COLO829 (cell line): ENCODE measurements around the gene CCDC6.
A peak's percentile ranks its signal among the peaks of the same experiment; 100 is the strongest.
"Not testable (repeated sequence)": the region's sequence is repeated elsewhere in the genome, so short reads cannot be mapped to it uniquely, and the experiment has no call there.

Source experiments
- DNase-seq: peaks from one replicate; pipeline ENCODE4 v3.0.0; 2012; ENCODE audit warnings: low spot score

The CCDC6 gene

DNA sequence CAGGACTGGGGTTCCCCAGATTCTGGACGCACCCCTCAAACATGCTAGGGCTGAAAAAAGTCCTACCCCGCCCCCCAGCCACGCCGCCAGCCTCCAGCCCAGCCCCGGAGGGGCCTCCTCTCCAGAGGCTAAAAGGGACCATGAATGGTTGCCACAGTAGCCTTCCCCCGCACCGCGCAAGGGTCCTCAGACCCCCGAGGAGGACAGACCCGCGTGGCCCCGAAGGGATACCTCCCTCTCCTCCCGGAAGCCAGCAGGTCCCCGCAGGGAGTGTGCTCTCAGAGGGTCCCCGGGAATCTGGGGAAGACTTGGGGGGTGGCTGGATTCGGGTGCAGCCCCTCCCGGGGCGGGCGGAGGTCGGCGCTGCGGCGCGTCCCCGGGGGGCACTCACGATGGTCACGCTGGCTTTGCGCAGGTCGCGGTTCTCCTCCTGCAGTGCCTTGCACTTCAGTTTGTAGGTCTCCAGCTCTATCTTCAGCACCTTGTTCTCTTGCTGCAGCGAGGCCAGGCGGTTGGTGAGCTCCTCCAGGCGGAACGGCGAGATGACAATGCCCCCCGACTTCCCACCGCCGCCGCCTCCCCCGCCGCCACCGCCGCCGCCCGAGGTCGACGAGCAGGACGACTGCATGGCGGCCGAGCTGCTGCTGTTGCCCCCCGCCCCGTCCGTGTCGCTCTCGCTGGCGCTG is 482 bp downstream of the CCDC6 start:
- DNase-seq = no peak

DNA sequence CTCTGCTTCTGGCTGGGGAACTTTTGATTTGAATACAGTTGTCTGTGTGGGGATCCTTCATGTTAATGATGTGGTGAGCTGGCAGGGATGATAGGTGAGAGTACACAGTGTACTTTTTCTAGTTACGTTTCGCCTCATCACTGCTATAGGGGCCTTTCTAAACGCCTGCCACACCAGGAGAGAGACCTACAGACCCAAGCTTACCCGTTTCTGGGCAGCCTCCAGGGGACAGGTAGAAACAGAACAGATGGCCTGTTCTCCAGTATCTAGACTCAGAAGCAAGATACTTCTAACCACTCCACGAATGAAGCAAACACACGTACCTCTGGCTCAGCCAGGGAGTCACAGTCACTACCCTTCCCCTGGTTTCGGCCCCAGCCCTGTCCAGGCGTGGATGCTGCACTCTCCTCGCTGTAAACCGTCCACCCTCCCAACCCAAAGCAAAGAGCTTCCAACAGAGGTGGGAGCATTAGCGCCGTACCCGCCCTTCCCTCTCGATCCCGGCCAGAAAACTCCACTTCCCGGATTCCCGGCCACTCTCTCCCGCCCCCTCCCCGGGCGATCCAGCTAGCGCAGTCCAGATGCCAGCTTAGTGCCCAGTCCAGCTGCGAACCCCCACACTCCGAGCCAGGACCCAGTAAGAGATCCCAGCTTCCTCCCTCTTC is 1.2 kb downstream of the CCDC6 start:
- DNase-seq = peak; percentile 8

DNA sequence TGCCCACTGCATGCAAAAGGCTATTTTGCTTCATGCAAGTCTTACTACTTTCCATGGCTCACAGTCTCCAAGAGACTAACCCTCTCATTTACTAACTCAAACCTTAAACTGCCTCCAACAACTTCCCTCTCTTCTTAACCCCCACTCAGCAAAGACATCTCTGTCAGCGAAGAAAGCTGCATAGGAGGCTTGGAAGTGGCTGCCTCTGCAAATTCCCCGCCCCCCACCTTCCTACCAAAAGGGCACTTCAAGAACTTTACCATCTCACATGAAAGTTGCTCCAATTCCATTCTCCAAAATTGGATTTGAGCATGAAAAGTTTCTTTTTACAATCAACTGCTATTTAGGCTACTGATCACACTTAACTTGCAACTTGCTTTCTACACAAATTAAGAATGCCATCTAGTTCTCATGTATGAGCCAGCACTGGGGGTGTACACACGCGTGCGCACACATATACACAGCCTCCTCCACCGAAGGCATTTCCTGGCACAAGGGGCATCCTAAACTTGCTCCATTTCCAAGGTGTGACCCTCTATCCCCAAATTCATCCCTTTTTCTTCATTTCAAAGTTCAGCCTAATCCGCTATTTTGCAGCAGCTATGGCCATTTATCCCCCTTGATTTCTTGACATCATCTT is 1.8 kb downstream of the CCDC6 start:
- no peak for DNase-seq

DNA sequence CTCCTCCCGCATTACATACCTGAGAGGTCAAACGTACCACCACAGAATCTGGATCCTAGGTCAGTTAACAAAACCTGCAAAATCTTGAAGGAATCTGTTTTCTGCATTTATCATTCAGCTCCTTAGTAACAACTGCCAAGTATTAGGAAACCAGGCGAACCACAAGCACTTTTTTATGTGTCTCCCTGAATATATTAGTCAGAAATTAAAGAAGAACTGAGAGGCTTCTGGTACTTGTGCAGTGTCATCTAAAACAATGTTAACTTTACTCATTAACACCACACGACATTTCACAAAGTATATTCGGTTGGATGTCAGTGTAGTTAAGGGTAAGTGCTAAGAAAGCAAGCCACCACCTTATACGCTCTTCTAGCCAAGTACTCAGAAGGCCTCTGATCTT is 2.5 kb downstream of the CCDC6 start:
- DNase-seq = no peak

DNA sequence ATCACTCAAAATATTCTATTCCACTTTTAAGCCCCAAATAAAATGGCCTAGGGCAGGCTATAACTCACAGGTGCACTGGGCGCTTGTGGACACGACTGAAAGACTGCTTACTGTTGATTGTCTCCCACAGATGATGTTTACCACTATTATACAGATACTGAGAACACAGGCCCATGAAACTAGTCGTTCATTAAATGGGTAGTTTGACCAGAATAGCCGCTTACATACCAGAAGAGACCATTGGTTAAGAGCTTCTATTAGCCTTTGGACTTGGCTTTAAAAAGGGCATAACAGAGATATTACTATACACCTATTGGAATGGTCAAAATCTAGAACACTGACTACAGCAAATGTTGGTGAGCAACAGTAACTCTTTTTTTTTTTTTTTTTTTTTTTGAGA is 4.3 kb downstream of the CCDC6 start:
- DNase-seq = no peak

DNA sequence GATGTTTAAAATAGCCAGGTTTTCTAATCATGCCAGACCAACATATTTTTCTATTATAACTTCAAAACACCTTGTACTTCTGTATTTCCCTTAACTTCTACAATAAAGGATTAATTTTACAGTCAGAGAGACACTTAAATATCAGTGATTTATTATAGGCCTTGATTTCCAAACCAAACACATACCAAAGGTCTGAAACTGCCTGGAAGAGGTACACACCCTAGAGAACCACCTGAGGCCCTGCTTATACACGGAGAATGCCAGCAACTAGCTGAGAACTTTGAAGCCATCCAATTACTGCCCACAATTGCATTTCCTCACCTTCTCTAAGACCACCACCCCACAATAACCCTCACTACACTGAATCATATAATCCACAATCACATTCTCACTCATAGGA is 4.9 kb downstream of the CCDC6 start:
- DNase-seq = no peak

DNA sequence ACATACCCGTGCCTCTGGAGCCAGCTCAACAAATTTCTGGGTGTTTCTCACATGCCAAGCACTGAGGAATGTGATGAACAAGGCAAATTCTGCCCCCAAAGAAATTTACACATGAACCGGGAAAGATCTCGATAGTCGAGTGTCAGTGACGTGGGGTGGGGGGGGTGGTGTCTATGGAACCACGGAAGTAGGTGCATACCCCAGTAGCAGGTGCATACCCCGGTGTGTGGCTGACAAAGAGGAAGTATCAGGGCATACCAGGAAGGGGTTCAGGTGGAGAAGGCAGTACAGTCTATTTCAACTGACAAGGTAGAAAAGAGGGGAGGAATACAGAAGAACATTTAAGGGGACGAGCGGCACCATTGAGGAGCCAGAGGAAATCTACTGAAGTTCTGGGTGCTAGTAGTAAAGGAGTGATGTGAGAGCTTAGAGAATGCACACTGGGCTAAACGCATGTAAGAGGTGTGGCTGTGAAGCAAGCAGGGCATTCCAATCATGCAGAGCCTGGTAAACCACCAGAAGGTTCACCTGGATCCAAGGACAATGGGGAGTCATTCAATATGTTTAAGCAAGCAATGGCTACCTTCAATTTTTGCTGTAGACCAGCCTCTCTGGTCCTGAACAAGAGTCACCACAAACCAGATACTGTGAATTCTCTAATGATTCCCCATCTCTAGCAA is 6.2 kb downstream of the CCDC6 start:
- no peak for DNase-seq

DNA sequence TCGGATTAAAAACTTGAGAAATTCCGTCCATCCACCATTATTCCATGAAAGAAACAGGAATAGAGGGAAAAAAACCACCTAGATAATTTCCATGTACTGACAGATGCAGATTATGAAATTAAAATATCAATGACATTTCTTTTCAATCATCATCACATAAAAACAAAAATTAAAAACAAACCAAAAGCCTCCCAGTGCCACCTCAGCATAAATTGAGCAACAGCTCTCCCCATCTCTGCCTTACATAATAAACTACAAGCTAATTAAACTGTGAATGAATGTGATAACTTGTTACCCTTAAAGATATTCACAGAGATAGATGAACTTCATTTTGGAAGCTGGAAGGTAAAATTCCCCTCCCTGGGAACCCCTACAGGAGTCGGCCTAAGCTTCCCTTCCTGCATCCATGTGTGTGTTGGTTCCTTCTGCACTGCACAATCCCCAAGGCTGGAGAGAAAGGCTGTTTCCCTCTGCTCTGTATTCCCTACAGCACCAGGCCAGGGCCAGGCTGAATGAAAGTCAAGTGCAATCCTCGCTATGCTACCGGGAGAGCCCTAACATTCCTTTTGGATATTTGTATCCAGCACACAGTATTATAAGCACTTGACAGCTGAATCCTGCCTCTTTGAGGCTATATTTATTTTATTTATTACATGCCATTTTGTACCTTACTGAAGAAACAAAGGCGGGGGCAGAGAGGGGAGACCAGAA is 8.1 kb downstream of the CCDC6 start:
- no peak for DNase-seq

DNA sequence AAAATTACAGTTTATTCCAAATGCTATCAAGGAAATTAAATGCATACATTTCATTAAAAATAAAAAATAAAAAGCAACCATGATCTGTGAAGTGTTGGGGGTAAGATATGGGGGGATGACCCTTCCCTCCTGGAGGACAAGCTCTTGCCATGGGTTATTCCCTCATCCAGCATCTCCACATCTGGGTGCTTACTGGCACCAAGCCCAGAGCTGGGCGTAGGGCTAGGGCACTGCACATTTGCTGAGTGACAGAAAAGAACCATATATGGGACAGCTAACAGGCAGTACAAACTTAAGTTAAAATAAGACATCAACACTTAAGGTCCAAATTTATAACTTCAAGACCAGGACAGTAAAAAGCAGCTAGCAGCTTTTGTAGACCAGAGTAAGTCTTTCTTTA is 10.2 kb downstream of the CCDC6 start:
- DNase-seq = no peak

DNA sequence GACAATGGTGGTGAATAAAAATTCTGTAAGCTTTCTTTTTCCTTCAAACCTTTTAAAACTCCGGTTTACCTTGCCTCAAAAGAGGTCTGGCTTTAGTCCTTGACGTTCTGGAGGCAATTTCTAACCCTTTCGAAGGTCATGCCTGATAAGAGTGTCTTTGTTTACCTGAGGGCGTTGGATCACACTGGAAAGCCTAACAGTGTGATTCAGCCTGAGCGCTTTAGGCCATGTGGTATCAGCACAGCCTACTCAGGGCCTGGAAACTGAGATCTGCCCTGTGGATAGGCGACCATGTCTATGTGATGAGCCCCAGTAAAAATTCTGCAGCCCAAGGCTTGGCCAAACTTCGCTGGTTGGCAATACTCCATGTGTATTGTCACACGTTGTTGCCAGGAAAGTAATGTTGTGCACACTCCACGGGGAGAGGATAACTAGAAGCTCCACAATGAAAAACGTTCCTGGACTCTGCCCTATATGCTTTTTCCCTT is 10.7 kb downstream of the CCDC6 start:
- DNase-seq = no peak

DNA sequence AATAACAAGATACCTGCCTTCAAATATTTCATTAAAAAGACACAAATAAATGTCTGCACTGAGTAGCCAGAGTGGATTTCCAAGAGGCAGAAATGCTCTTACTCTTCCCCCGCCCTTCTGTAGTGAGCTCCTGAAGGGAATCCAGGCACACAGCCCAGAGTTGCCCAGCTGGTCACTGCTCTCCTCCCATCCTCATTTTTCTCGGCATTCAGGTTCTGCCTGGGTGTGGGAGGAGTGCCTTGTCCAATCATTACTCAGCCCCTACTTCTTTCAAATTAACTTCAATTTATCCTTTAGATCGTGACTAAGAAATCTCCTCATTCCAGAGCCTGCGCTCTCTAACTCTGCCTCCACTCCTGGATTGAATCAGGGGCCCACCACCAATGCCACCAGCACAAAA is 12.2 kb downstream of the CCDC6 start:
- DNase-seq = no peak

DNA sequence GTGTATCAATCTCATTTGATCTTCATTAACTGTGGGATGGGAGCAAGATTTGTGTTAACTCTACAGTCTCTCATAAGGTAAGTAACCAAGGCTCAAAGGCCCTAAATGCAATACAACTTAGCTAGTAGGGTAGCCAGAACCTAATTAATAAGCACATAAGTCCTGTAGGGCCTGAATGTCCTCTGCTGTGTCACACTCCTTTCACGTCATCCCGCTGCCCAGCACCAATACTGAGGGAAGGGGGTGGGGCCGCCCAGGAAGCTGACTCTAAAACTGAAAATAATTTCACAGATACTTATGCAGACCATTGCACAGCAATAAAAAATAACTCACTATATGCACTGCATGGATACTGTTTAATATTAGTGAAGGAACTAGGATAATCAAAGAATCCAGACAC is 13.7 kb downstream of the CCDC6 start:
- DNase-seq = no peak

DNA sequence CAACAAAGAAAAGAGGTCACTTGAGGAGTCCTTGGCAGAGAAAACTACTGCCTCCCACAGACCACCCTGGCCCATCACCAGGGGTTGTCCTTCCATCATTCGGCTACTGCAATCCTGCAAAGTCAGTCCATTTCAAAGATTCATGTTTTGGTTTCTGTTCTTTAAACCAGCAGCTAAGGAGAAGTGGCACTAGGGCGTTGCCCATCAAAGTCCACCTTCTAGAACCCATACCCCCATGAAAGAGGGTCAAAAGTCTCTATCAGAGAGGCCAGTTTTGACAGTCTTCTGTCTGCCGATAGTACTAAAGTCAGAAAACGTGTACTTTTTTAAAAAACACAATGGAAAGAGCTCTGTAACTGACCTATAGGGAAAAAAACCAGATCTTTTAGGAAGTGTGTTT is 14.4 kb downstream of the CCDC6 start:
- no peak for DNase-seq

DNA sequence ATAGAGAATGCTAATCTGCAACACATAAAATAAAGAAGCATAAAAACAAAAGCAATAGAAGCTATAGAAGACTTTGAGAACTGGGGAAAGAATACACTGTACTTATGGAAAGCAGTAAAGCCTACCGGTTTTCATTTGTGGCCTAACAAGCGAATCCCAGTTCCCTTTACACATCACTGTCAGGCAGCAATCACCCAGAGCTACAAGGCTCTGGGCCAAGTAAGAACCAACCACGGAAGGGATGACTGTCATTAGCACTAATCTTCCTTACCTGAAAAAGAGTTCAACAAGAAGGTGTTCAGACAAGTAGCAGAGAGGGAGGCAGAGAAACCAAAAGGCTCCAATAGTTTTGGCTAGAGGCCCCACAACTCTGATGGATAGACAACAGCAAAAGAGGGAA is 15.0 kb downstream of the CCDC6 start:
- DNase-seq = no peak

DNA sequence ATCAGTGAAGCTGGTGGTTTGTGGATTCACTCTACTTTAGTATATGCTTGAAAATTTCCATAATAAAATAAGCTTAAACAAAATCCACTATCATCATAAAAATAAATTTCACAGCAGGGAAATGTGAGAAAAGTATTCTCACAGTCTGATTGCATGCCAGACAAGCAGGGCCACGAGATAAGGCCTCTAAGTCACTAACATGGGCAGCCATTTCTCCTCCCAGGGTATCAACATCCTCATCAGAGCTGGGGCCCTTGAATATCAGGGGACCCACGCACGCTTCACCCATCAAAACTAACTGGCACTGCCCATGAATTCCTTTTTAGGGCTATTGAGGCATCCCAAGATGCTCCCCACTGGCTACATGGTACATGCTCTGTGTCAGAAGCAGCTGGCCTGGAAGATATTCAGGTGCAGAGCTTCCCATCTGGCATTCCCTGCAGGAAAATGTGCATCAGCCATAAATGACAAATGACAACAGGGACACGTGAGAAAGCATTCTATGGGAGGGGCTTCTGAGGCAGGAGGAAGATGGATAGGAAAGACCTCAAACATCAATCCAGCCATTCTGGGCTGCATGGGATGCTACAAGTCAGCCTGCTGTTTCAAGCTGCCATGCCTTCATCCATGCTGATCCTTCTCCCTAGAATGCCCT is 17.4 kb downstream of the CCDC6 start:
- no peak for DNase-seq

DNA sequence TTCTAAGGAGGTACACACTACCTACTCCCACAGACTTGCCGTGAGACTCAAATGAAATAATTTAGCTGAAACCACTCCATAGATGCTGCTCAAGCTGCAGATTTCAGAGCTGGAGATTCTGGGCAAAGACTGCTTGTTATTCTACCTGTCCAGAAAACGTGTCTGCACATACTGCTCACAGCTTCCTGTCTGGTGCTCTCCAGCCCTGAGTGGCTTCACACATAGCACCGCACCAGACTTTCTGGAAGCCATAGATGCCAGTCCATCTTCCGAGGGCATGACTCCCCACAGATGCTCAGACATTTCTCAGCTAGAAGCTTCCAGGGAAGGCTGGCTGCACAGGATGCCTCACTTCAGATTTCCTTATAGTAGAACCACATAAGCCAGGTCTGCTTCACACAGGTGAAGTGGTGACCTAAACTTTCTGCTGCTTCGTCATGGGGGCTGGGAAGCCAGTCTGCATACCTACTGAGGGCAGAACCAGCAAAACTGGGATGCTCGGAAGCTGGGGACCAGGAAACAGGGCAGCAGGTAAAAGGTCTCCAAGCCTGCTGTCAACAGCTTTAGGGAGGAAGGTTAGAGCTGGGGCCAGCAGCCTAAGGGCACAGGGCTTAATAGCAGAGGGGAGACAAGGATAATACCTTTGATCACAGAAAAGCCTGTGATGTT is 18.2 kb downstream of the CCDC6 start:
- no peak for DNase-seq

DNA sequence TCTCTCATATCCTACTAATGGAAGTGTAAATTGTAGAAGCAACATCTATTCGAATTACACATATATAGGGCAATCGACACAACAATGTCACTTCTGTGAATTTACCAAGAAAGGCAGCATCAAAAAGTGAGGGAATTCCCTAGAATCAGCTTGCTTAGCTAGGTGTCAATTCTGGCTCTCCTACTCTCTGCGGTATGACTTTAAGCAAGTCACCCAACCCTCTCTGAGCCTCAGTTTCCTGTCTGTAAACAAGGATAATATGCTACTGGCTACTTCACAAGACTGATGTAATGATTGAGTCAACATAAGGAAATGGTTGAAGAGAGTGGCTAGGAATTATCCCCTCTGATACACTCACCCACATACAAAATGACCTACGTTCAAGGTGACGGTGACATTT is 19.4 kb downstream of the CCDC6 start:
- DNase-seq = no peak

DNA sequence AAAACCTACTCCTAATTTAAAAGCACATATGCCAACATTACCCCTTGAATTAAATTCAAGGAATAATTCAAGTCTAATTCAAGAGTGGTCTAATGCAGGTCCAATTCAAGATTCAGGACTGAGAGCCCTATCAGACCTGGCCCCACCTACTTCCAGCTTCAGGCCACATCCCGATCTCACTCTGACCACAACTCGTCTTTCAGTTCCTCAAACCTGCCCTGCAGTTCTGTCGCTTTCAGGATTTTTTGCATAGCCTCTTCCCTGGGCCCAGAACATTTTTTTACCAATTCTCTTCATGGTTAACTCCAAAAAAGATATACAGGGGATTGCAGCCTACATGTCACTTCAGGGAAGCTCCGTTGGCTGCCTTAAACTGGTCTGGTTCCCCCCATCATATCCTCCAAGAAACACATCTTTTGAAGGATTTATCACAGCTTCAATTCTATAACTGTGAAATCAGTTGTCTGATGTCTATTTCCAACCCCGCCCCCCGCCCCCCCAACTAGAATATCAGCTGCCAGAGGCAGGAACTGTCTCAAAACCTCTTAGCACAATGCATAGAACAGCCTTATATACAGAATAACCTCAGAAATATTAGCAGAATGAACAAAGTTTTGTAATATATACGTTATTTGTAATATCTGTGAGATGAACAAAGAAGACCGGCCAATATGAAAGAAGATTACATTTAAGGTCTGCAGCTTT is 20.8 kb downstream of the CCDC6 start:
- DNase-seq = no peak

DNA sequence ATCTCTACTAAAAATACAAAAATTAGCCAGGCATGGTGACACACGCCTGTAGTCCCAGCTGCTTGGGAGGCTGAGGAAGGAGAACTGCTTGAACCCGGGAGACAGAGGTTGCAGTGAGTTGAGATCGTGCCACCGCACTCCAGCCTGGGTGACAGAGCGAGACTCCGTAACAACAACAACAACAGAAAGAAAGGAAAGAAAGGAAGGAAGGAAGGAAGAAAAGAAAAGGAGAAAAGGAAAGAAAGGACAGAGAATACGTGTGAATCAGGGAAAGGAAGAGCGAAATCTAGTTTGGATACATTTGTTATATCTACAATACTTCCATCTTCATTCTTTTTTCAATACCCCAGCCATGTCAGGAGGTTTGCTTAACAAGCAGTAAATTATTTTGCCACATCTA is 21.5 kb downstream of the CCDC6 start:
- DNase-seq = not testable (repeated sequence)

DNA sequence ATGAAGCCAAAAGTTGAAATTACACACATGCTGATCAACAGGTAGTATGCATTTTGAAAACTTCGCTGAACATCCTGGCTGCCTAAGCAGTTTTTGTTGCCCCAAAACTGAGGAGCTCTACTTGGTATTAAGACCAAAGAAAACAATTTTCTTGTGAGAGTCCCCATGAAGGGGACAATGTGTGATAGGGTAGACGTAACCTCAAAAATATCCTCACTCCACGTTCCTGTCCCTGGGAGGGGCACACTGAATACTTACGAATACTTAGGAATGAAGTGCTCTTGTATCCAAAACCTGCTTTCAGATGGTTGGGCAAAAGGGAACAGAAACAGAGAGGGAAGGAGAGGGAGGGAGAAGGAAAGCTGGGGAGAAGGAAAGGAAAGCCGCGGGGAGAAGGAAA is 24.7 kb downstream of the CCDC6 start:
- no peak for DNase-seq
